ENCODE results near the gene NOXRED1. TPM values are rescaled to one million over a fixed set of nuclear protein-coding genes. Genes with fewer than 3 reads are reported as not detected.

The NOXRED1 gene
- total RNA-seq, 1 experiment from 2014 or later, result 0.20 TPM

- DNase-seq (ENCODE audit: extremely low read depth, low read depth), result no peak
Measured at GRCh38 chr14:77409131-77409533, 14.2 kb downstream of the NOXRED1 start.

- no peak for DNase-seq (ENCODE audit: extremely low read depth, low read depth)
Measured at GRCh38 chr14:77407158-77407557, 16.2 kb downstream of the NOXRED1 start.

GRCh38 chr14:77406718-77407117 is 16.6 kb downstream of the NOXRED1 start:
- no peak for DNase-seq (ENCODE audit: extremely low read depth, low read depth)

GRCh38 chr14:77406086-77406485 is 17.2 kb downstream of the NOXRED1 start:
- no peak for DNase-seq (ENCODE audit: extremely low read depth, low read depth)

GRCh38 chr14:77403768-77404167 is 19.6 kb downstream of the NOXRED1 start:
- DNase-seq (ENCODE audit: extremely low read depth, low read depth), result no peak

- DNase-seq (ENCODE audit: extremely low read depth, low read depth), result no peak
Measured at GRCh38 chr14:77400216-77400615, 23.1 kb downstream of the NOXRED1 start.

- DNase-seq (ENCODE audit: extremely low read depth, low read depth), result no peak
Measured at GRCh38 chr14:77390188-77390587, 33.1 kb downstream of the NOXRED1 start.

- DNase-seq (ENCODE audit: extremely low read depth, low read depth), result no peak
Measured at GRCh38 chr14:77378701-77379100, 44.6 kb downstream of the NOXRED1 start.

GRCh38 chr14:77377502-77377844 is 45.9 kb downstream of the NOXRED1 start:
- DNase-seq (ENCODE audit: extremely low read depth, low read depth), result no peak

- peak; percentile 75 for DNase-seq (ENCODE audit: extremely low read depth, low read depth)
Measured at GRCh38 chr14:77376771-77377501, 46.4 kb downstream of the NOXRED1 start, which contains the start of the genes SAMD15 and TMED8. TSS of gene SAMD15 (plus strand) at chr14:77377379. CDS start at chr14:77377419, 40 bp downstream. TSS of gene TMED8 (minus strand) at chr14:77377094. CDS start at chr14:77377053, 41 bp downstream.

GRCh38 chr14:77375973-77376770 is 47.2 kb downstream of the NOXRED1 start:
- no peak for DNase-seq (ENCODE audit: extremely low read depth, low read depth)

GRCh38 chr14:77375164-77375950 is 48.0 kb downstream of the NOXRED1 start:
- DNase-seq (ENCODE audit: extremely low read depth, low read depth), result no peak

- no peak for DNase-seq (ENCODE audit: extremely low read depth, low read depth)
Measured at GRCh38 chr14:77372304-77372841, 51.0 kb downstream of the NOXRED1 start.

- no peak for DNase-seq (ENCODE audit: extremely low read depth, low read depth)
Measured at GRCh38 chr14:77369285-77369684, 54.0 kb downstream of the NOXRED1 start.

- no peak for DNase-seq (ENCODE audit: extremely low read depth, low read depth)
Measured at GRCh38 chr14:77364146-77364545, 59.2 kb downstream of the NOXRED1 start.

- DNase-seq (ENCODE audit: extremely low read depth, low read depth), result no peak
Measured at GRCh38 chr14:77359626-77360025, 63.7 kb downstream of the NOXRED1 start.

- no peak for DNase-seq (ENCODE audit: extremely low read depth, low read depth)
Measured at GRCh38 chr14:77356899-77357298, 66.4 kb downstream of the NOXRED1 start.

GRCh38 chr14:77355811-77356210 is 67.5 kb downstream of the NOXRED1 start:
- DNase-seq (ENCODE audit: extremely low read depth, low read depth), result no peak

GRCh38 chr14:77353469-77354141 is 69.7 kb downstream of the NOXRED1 start:
- DNase-seq (ENCODE audit: extremely low read depth, low read depth), result no peak

- no peak for DNase-seq (ENCODE audit: extremely low read depth, low read depth)
Measured at GRCh38 chr14:77347751-77348150, 75.6 kb downstream of the NOXRED1 start.

All from NCI-H460 (cell line).